H1 (cell line): ENCODE results near the gene PEAK1. TPM values are rescaled to one million over a fixed set of nuclear protein-coding genes. Genes with fewer than 3 reads are reported as not detected.

Experiments used
- CTCF ChIA-PET: fragments of 300-600 bp; sonication (Branson Sonifier 250); formaldehyde crosslinking; loops from one replicate; lab custom pipeline; 2021; ENCODE audit not compliant: partially characterized antibody; lab: Charles Lee
- POLR2A ChIA-PET: fragments of 300-600 bp; sonication (Branson Sonifier 250); formaldehyde crosslinking; loops from one replicate; lab custom pipeline; 2021; ENCODE audit warnings: inconsistent platforms; ENCODE audit not compliant: partially characterized antibody; lab: Charles Lee
- DNase-seq, 2 experiments: peaks; one replicate each; pipeline versions ENCODE4 v3.0.0 to v3.0.0-alpha.2; 2010 to 2022; ENCODE audit warnings: low spot score in 2 of 2, low read depth in 1 of 2, mixed read lengths in 1 of 2
- FAIRE-seq: peaks from 2 replicates; lab custom pipeline; 2011; peaks lifted over from hg19 to GRCh38; lab: Jason Lieb, UNC
- H2AFZ ChIP-seq: 2 replicates; pipeline ENCODE4 v1.8.1; 2012; ENCODE audit warnings: low read length, inconsistent platforms
- H2AK5ac ChIP-seq: 2 replicates; pipeline ENCODE4 v1.6.1; 2013; ENCODE audit warnings: low read depth, low read length
- H2BK120ac ChIP-seq: replicated peaks from 2 replicates; pipeline ENCODE3; 2013; ENCODE audit warnings: low read depth, low read length, inconsistent platforms
- H2BK12ac ChIP-seq: 2 replicates; pipeline ENCODE4 v1.6.1; 2013; ENCODE audit warnings: low read depth, low read length
- H2BK15ac ChIP-seq: 2 replicates; pipeline ENCODE4 v1.6.1; 2013; ENCODE audit warnings: low read length
- H2BK20ac ChIP-seq: 2 replicates; pipeline ENCODE4 v1.6.1; 2013; ENCODE audit warnings: low read length
- H2BK5ac ChIP-seq: 2 replicates; pipeline ENCODE4 v1.6.1; 2013; ENCODE audit warnings: low read depth, low read length
- H3K14ac ChIP-seq: 2 replicates; pipeline ENCODE4 v1.6.1; 2013; ENCODE audit warnings: inconsistent platforms; ENCODE audit not compliant: insufficient read length
- H3K18ac ChIP-seq: 2 replicates; pipeline ENCODE4 v1.6.1; 2013; ENCODE audit warnings: low read length; ENCODE audit errors: extremely low read depth
- H3K23ac ChIP-seq: 2 replicates; pipeline ENCODE4 v1.6.1; 2013; ENCODE audit warnings: inconsistent platforms; ENCODE audit not compliant: insufficient read length
- H3K23me2 ChIP-seq: 2 replicates; pipeline ENCODE4 v1.6.1; 2013; ENCODE audit warnings: low read depth, low read length
- H3K27ac ChIP-seq: 2 replicates; pipeline ENCODE4 v1.6.1; 2011; ENCODE audit warnings: low read depth, low read length, inconsistent platforms
- H3K27me3 ChIP-seq, 4 experiments: replicated peaks in 1 of 4; 1 replicate in 1 of 4; 2 replicates in 3 of 4; pipeline versions ENCODE4 v1.6.1 to v1.8.1; 2011 to 2013; ENCODE audit warnings: low read length in 3 of 4, mild to moderate bottlenecking in 3 of 4, inconsistent platforms in 2 of 4, mixed read lengths in 2 of 4, moderate library complexity in 1 of 4; ENCODE audit not compliant: control insufficient read depth in 3 of 4, insufficient read depth in 3 of 4; ENCODE audit errors: extremely low read depth in 1 of 4
- H3K36me3 ChIP-seq, 4 experiments: 2 replicates each; pipeline versions ENCODE4 v1.6.1 to v1.8.1; 2011 to 2013; ENCODE audit warnings: mild to moderate bottlenecking in 4 of 4, low read length in 3 of 4, moderate library complexity in 2 of 4, control low read depth in 1 of 4, inconsistent platforms in 1 of 4; ENCODE audit not compliant: insufficient read depth in 4 of 4, control insufficient read depth in 2 of 4
- H3K4ac ChIP-seq: replicated peaks from 2 replicates; pipeline ENCODE3; 2013; ENCODE audit warnings: low read length, low read depth, mixed read lengths, inconsistent platforms; ENCODE audit not compliant: insufficient read length
- H3K4me1 ChIP-seq, 4 experiments: replicated peaks in 1 of 4; 1 replicate in 1 of 4; 2 replicates in 3 of 4; pipeline versions ENCODE4 v1.6.1 to v1.8.1; 2011 to 2013; ENCODE audit warnings: low read length in 3 of 4, inconsistent platforms in 2 of 4, mixed read lengths in 1 of 4; ENCODE audit not compliant: insufficient read depth in 4 of 4, control insufficient read depth in 3 of 4
- H3K4me2 ChIP-seq, 2 experiments: 2 replicates each; pipeline versions ENCODE4 v1.6.1 to v1.8.1; 2011 to 2013; ENCODE audit warnings: low read depth in 2 of 2, low read length in 2 of 2, control low read depth in 1 of 2, inconsistent platforms in 1 of 2, mild to moderate bottlenecking in 1 of 2; ENCODE audit not compliant: insufficient read depth in 1 of 2
- H3K4me3 ChIP-seq, 4 experiments: fragments of 200-600, 300-600 bp in 1 of 4; sonication (generic), shearing (Covaris generic), sonication (Bioruptor Twin) in 1 of 4; 2 replicates each; pipeline versions ENCODE4 v1.5.1 to v1.8.1; 2011 to 2016; ENCODE audit warnings: low read length in 4 of 4, low read depth in 3 of 4, control low read depth in 2 of 4, inconsistent platforms in 2 of 4, mild to moderate bottlenecking in 2 of 4, mixed read lengths in 1 of 4, moderate library complexity in 1 of 4; ENCODE audit not compliant: insufficient read depth in 2 of 4; ENCODE audit errors: extremely low read depth in 1 of 4
- H3K56ac ChIP-seq: replicated peaks from 2 replicates; pipeline ENCODE3; 2013; ENCODE audit warnings: low read depth, mild to moderate bottlenecking, mixed read lengths, low read length, inconsistent platforms; ENCODE audit not compliant: insufficient read length
- H3K79me1 ChIP-seq: 2 replicates; pipeline ENCODE4 v1.6.1; 2013; ENCODE audit warnings: low read depth, low read length, control low read depth
- H3K79me2 ChIP-seq, 2 experiments: 2 replicates each; pipeline versions ENCODE4 v1.6.1 to v1.8.1; 2012 to 2013; ENCODE audit warnings: low read length in 2 of 2, mild to moderate bottlenecking in 2 of 2, inconsistent platforms in 1 of 2; ENCODE audit not compliant: insufficient read depth in 2 of 2, control insufficient read depth in 1 of 2
- H3K9ac ChIP-seq, 4 experiments: replicated peaks in 1 of 4; 1 replicate in 1 of 4; 2 replicates in 3 of 4; pipeline versions ENCODE4 v1.6.1 to v1.8.1; 2011 to 2013; ENCODE audit warnings: low read depth in 3 of 4, low read length in 3 of 4, control low read depth in 2 of 4, mild to moderate bottlenecking in 2 of 4, moderate library complexity in 2 of 4, inconsistent platforms in 1 of 4; ENCODE audit errors: extremely low read depth in 1 of 4
- H3K9me3 ChIP-seq, 2 experiments: 2 replicates each; pipeline versions ENCODE4 v1.6.1 to v1.8.1; 2012 to 2013; ENCODE audit warnings: mild to moderate bottlenecking in 2 of 2, moderate library complexity in 2 of 2, control low read depth in 1 of 2, inconsistent platforms in 1 of 2, low read depth in 1 of 2, low read length in 1 of 2, mixed read lengths in 1 of 2; ENCODE audit not compliant: insufficient read depth in 2 of 2
- H4K20me1 ChIP-seq, 2 experiments: replicated peaks in 1 of 2; 2 replicates each; pipeline versions ENCODE3 to v1.8.1; 2011 to 2013; ENCODE audit warnings: inconsistent platforms in 2 of 2, low read length in 2 of 2, mild to moderate bottlenecking in 1 of 2; ENCODE audit not compliant: insufficient read depth in 2 of 2, control insufficient read depth in 1 of 2
- H4K5ac ChIP-seq: 2 replicates; pipeline ENCODE4 v1.6.1; 2013; ENCODE audit warnings: low read length, low read depth, mixed read lengths, inconsistent platforms; ENCODE audit not compliant: insufficient read length
- H4K8ac ChIP-seq: 2 replicates; pipeline ENCODE4 v1.8.0; 2013; ENCODE audit warnings: mild to moderate bottlenecking, moderate library complexity, low read length, inconsistent platforms; ENCODE audit not compliant: insufficient read depth; ENCODE audit errors: extremely low read depth
- H4K91ac ChIP-seq: replicated peaks from 2 replicates; pipeline ENCODE3; 2013; ENCODE audit warnings: low read length, mixed read lengths, inconsistent platforms; ENCODE audit not compliant: insufficient read length
- BCL11A ChIP-seq, 2 experiments: IDR thresholded peaks; one replicate each; pipeline ENCODE4 v1.6.1; 2011; ENCODE audit warnings: low read depth in 2 of 2, low read length in 2 of 2, mild to moderate bottlenecking in 2 of 2
- CBX5 ChIP-seq: fragments of 300-800, 300-1000 bp; sonication (generic); IDR thresholded peaks from 2 replicates; pipeline ENCODE4 v1.7.1; 2016; ENCODE audit warnings: antibody characterized with exemption, low read length, low read depth
- CTCF ChIP-seq, 3 experiments: IDR thresholded peaks; 1 replicate in 2 of 3; 2 replicates in 1 of 3; pipeline versions ENCODE4 v1.5.1 to v1.6.1; 2011; ENCODE audit warnings: low read length in 3 of 3, mild to moderate bottlenecking in 3 of 3, inconsistent platforms in 2 of 3, low read depth in 1 of 3, moderate library complexity in 1 of 3; ENCODE audit not compliant: insufficient read depth in 1 of 3; ENCODE audit errors: control extremely low read depth in 1 of 3
- JUN ChIP-seq: IDR thresholded peaks from 2 replicates; pipeline ENCODE4 v1.6.1; 2011; ENCODE audit warnings: low read depth, mild to moderate bottlenecking, improper control_type of control experiment, low read length
- MAX ChIP-seq: IDR thresholded peaks from 2 replicates; pipeline ENCODE4 v1.6.1; 2012; ENCODE audit warnings: inconsistent platforms
- POU5F1 ChIP-seq: IDR thresholded peaks from 2 replicates; pipeline ENCODE4 v1.6.1; 2011; ENCODE audit warnings: low read depth, mild to moderate bottlenecking, low read length, moderate library complexity
- TBP ChIP-seq: IDR thresholded peaks from 2 replicates; pipeline ENCODE4 v1.6.1; 2011; ENCODE audit warnings: low read depth, low read length, improper control_type of control experiment
- WGBS, 2 experiments: shearing (Covaris generic) in 1 of 2; methylation state at CpG; one replicate each; pipeline versions ENCODE4 v1.1.6 to v1.1.7; 2013 to 2015; ENCODE audit warnings: low lambda C conversion rate in 2 of 2, mixed read lengths in 2 of 2, inconsistent platforms in 1 of 2, low coverage in 1 of 2, missing lambda C conversion rate in 1 of 2; ENCODE audit not compliant: insufficient replicate concordance in 2 of 2, insufficient coverage in 1 of 2, insufficient read length in 1 of 2; ENCODE audit errors: extremely low coverage in 1 of 2, missing lambda C conversion rate in 1 of 2; 5-methylcytosine and 5-hydroxymethylcytosine counted together
- polyA plus RNA-seq, 7 experiments: library from polyadenylated mRNA; depleted of rRNA in 3 of 7; stranded (reverse) in 5 of 7; unstranded in 2 of 7; fragments of >200 nt in 5 of 7; fragments of 200-250 nt in 2 of 7; gene quantifications; 1 replicate in 5 of 7; 2 replicates in 1 of 7; 4 replicates in 1 of 7; pipeline versions ENCODE4 v1.2.1 to v1.2.3, GENCODE V29; 2011 to 2013; ENCODE audit warnings: missing spikeins in 2 of 7, mixed read lengths in 2 of 7
- total RNA-seq: library from RNA; stranded (reverse); fragmentation: NEBNext Ultra II Directional; extraction: Animal tissue kit (Norgen Biotek cat#: 25700); gene quantifications from 2 replicates; pipeline ENCODE4 v1.2.1, GENCODE V29; 2021

The PEAK1 gene
- total and polyA plus RNA-seq, 2 of the 8 experiments (the other 6 are each of a cell fraction or from before 2014, with no cell fraction given), result 8.8 to 44.8 TPM

- WGBS, 2 experiments, result 1% methylated on average over 41 of the region's 72 CpGs; no CpG with 5 or more reads in 1 of the 2 experiments
- H2BK120ac ChIP-seq, result no peak overlapping the region
- H3K4ac ChIP-seq, result no peak overlapping the region
- no peaks in the 10 kb centered on the region for H3K9me3 ChIP-seq
- peak overlapping the region; percentile 20; the same call in 1 of the 2 replicates for H4K8ac ChIP-seq
- 0 out of 2 replicates have a peak overlapping the region, but pooled peaks have one; percentile 54 for H3K18ac ChIP-seq
- no peak overlapping the region for H3K14ac ChIP-seq
- H2BK12ac ChIP-seq, result no peak overlapping the region
- peak overlapping the region; percentile 66 to 77 for H3K4me2 ChIP-seq
- no peak overlapping the region for H2BK20ac ChIP-seq
- H3K4me1 ChIP-seq, result peaks cover 0 to 19% (median 9%) of the 10 kb centered on the region in 4 experiments; a peak in 4 of 7 replicates
- peak overlapping the region; percentile 67 to 98 (median 78) for H3K4me3 ChIP-seq
- H4K91ac ChIP-seq, result no peak overlapping the region
- POLR2A ChIA-PET, result interaction anchor here (0.6 to 1.9 kb wide), 10 partner anchors 9 to 310 kb away, joined by 3 to 7 read pairs (median 3); no protein-coding TSS in a partner anchor
- no peak overlapping the region for H2BK15ac ChIP-seq
- peaks cover 2% of the 10 kb centered on the region; the same call in 1 of the 2 replicates for H3K79me1 ChIP-seq
- CTCF ChIA-PET, result interaction anchor here (0.7 to 1.4 kb wide), 10 partner anchors 7 to 295 kb away, joined by 3 to 7 read pairs (median 4); no protein-coding TSS in a partner anchor
- peaks cover 0 to 82% of the 10 kb centered on the region in 2 experiments; a peak in 3 of 4 replicates for H3K79me2 ChIP-seq
- H2AK5ac ChIP-seq, result no peak overlapping the region
- peaks cover 10% of the 10 kb centered on the region; the same call in 1 of the 2 replicates for H3K23me2 ChIP-seq
- FAIRE-seq (no peak), DNase-seq (peak in 1 of 2 experiments; percentile 64)
- peak overlapping the region; percentile 13 to 95 (median 50); a peak in 6 of 7 replicates for H3K9ac ChIP-seq
- no peak overlapping the region for H3K27ac ChIP-seq
- 0 out of 2 replicates have a peak overlapping the region, but pooled peaks have one; percentile 11 for H2BK5ac ChIP-seq
- H3K23ac ChIP-seq, result no peak overlapping the region
- H3K27me3 ChIP-seq, result no peaks in the 10 kb centered on the region
- H2AFZ ChIP-seq, result no peak overlapping the region; the same call in 1 of the 2 replicates
- H3K56ac ChIP-seq, result no peak overlapping the region
- no peaks in the 10 kb centered on the region for H3K36me3 ChIP-seq
- peaks cover 13 to 17% of the 10 kb centered on the region in 2 experiments for H4K20me1 ChIP-seq
- no peak overlapping the region for H4K5ac ChIP-seq
- TF ChIP-seq JUN (no peak), POU5F1 (no peak), CBX5 (no peak), CTCF (IDR thresholded peaks at IDR 0.05; ENCODE audit: control extremely low read depth in 1 of 3, insufficient read depth in 1 of 3, low read depth in 1 of 3, low read length in 3 of 3) (peak in 1 of 3 experiments; percentile 8; a peak in 1 of 4 replicates), MAX (no peak), BCL11A (IDR thresholded peaks at IDR 0.05; ENCODE audit: low read depth in 2 of 2, low read length in 2 of 2) (no peak), TBP (no peak; the same call in 1 of the 2 replicates)
Measured at GRCh38 chr15:77418966-77419835, 703 bp downstream of the PEAK1 start.
